Vein endothelial cell (primary cell): ENCODE results near the gene DDX11. TPM values are rescaled to one million over a fixed set of nuclear protein-coding genes. Genes with fewer than 3 reads are reported as not detected.

Experiments used
- small RNA-seq: library from RNA; depleted of rRNA; stranded (forward); fragments of <200 nt; gene quantifications from one replicate; pipeline ENCODE3, GENCODE V24; 2012
- total RNA-seq: library from RNA; depleted of rRNA; stranded (reverse); fragments of >200 nt; gene quantifications from 2 replicates; pipeline ENCODE4 v1.2.3, GENCODE V29; 2012

DDX11 gene
- 12.7 and 18.8 TPM in 2 replicates for total RNA-seq

DNA sequence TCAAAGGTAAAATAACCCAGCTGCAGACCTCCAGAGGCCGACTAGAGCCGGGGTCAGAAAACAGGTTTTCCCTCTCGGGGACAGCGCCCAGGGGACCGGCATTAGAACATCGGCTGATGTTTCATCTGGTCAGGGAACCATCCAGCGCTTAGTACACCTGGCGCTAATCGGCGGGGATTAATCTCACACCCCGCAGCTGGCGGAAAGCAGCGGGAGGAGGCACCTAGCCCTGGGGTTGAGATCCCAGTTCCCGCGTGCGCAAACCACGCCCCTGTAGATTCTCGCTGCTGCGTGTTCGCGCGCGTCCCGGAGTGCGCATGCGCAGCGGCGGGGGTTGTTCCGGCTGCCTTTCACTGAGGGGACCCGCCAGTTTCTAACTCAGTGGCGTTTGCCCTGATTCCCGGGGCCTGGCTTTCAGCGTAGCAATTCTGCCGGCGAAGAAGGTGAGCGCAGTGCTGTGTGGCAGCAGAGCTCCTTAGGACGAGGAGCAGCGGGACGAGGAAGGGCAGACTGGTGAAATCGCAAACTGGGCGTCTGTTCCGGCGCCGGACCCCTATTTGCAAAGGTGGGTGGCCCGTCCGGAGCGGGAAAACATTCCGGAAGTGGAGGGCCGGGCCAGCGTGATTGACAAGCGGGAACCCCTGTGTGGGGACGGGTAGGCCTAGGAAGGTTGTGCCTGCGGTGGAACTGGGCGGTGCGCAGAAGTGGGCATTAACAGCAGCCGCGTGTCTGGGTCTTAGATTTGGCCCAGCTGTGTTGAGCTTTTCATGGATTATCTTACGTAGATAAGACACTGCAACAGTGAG lies at the start of gene DDX11:
DDX11 (plus strand) TSS at position 334 of the 806 bp plus-strand sequence. CDS start 4,534 bp downstream, outside the sequence.

Small RNAs within 50 kb of the gene (small RNA-seq; reads per million reads assigned to genes)
- not detected for gene RF00072

Other genes with a start within 250 kb of the DDX11 start
- 7.2 and 16.5 TPM in 2 replicates for gene TSPAN11, start 147.1 kb upstream of the DDX11 start, total RNA-seq